ENCODE results near the gene STMN1. TPM values are rescaled to one million over a fixed set of nuclear protein-coding genes. Genes with fewer than 3 reads are reported as not detected.

STMN1 gene
- total RNA-seq, 1 experiment from 2014 or later = 207 TPM

DNA sequence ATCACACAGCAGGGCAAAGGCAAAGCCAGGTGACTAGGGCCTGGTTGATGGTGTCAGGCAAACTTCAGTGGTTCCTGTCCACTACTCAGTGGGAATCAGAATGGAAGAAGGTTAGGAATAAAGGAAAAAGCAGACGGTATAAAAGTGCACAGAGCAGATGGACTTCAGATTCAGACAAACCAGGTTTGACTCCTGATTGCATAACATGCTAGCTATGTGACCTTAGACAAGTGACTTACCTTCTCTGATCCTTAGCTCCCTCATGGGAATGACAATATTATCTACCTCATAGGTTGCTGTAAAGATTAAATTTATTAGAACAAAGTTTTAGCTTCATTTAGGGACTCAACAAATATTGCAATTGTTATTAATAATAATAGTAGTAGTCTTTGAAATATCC lies 35.6 kb downstream of the STMN1 start:
- Histone ChIP-seq H3K4me3 (ENCODE audit: low read depth, low read length) (no peak overlapping the region), H3K36me3 (ENCODE audit: control insufficient read depth, insufficient read depth, low read length) (no peaks in the 10 kb centered on the region), H3K9me3 (no peaks in the 10 kb centered on the region), H3K27me3 (replicated peaks; ENCODE audit: control insufficient read depth, insufficient read depth, low read length) (no peaks in the 10 kb centered on the region), H3K4me1 (peaks cover 17% of the 10 kb centered on the region)
- no TSS peak for BruUV-seq (replicated peaks)
- Mint-ChIP-seq H3K4me3 (ENCODE audit: unreplicated experiment) (no peak overlapping the region), H3K27ac (ENCODE audit: unreplicated experiment) (no peak overlapping the region), H3K27me3 (ENCODE audit: insufficient read depth, unreplicated experiment) (no peaks in the 10 kb centered on the region), H3K9me3 (ENCODE audit: unreplicated experiment) (no peaks in the 10 kb centered on the region), H3K36me3 (ENCODE audit: insufficient read depth, unreplicated experiment) (peaks cover 24% of the 10 kb centered on the region), H3K4me1 (ENCODE audit: low read depth, unreplicated experiment) (peaks cover 7% of the 10 kb centered on the region)
- ChIA-PET POLR2A (no interaction called here), CTCF (interaction anchor here (0.6 kb wide), 1 partner anchor 22 kb away, joined by 3 read pairs; no protein-coding TSS in a partner anchor)
- TF ChIP-seq, protein P1, sequence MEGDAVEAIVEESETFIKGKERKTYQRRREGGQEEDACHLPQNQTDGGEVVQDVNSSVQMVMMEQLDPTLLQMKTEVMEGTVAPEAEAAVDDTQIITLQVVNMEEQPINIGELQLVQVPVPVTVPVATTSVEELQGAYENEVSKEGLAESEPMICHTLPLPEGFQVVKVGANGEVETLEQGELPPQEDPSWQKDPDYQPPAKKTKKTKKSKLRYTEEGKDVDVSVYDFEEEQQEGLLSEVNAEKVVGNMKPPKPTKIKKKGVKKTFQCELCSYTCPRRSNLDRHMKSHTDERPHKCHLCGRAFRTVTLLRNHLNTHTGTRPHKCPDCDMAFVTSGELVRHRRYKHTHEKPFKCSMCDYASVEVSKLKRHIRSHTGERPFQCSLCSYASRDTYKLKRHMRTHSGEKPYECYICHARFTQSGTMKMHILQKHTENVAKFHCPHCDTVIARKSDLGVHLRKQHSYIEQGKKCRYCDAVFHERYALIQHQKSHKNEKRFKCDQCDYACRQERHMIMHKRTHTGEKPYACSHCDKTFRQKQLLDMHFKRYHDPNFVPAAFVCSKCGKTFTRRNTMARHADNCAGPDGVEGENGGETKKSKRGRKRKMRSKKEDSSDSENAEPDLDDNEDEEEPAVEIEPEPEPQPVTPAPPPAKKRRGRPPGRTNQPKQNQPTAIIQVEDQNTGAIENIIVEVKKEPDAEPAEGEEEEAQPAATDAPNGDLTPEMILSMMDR (IDR thresholded peaks at IDR 0.05; ENCODE audit: insufficient read depth in 1 of 2, low read depth in 1 of 2, low read length in 1 of 2, severe bottlenecking in 1 of 2, unreplicated experiment in 1 of 2) = no peak
- no peak for DNase-seq
- intact Hi-C loops (cut with micrococcal nuclease; ENCODE audit: unreplicated experiment) = no loop called here

DNA sequence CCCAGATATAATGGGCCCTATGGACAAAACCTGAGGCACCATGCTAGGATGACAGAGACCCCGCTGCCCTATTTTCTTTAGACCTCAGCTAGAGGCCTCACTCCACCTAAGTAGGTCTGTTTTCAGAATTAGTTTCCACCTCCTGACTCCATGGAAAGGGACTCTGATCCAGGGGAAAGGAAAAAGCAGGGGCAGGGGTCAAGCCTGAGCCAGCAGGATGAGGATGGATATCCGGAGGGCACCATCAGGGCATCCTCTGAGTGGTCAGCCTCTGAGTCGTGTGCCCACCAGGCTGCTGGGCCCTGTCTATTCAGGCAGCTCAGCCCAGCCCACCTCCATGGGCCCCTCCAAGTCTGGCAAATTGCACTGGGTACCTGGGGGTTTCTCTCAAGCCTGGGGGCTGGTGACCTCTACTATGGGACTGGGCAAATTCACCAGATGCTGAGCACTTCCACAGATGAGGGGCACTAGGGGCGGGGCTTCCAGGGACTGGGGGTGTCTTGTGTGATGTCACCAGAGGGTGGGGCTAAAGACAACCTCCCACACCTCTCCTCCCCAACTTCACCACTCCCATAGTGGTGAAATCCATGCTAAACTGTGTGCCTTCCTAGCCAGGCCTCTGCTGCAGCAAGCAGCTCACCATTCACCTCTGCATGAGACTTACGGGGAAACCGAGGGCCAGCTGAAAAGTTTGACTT lies 36.2 kb downstream of the STMN1 start:
- no peak for DNase-seq
- Mint-ChIP-seq H3K27me3 (ENCODE audit: insufficient read depth, unreplicated experiment) (no peaks in the 10 kb centered on the region), H3K4me1 (ENCODE audit: low read depth, unreplicated experiment) (peaks cover 7% of the 10 kb centered on the region), H3K4me3 (ENCODE audit: unreplicated experiment) (no peak overlapping the region), H3K9me3 (ENCODE audit: unreplicated experiment) (no peaks in the 10 kb centered on the region), H3K27ac (ENCODE audit: unreplicated experiment) (no peak overlapping the region), H3K36me3 (ENCODE audit: insufficient read depth, unreplicated experiment) (peaks cover 24% of the 10 kb centered on the region)
- no peak overlapping the region for H3K4me3 ChIP-seq (ENCODE audit: low read depth, low read length)
- ChIA-PET POLR2A (no interaction called here), CTCF (interaction anchor here (0.6 kb wide), 1 partner anchor 22 kb away, joined by 3 read pairs; no protein-coding TSS in a partner anchor)
- BruUV-seq (replicated peaks) = no TSS peak
- H3K4me1 ChIP-seq = peaks cover 17% of the 10 kb centered on the region
- H3K36me3 ChIP-seq (ENCODE audit: control insufficient read depth, insufficient read depth, low read length) = no peaks in the 10 kb centered on the region
- no peaks in the 10 kb centered on the region for H3K27me3 ChIP-seq (replicated peaks; ENCODE audit: control insufficient read depth, insufficient read depth, low read length)
- intact Hi-C loops (cut with micrococcal nuclease; ENCODE audit: unreplicated experiment) = no loop called here
- no peaks in the 10 kb centered on the region for H3K9me3 ChIP-seq
- TF ChIP-seq, protein P1 (IDR thresholded peaks at IDR 0.05; ENCODE audit: insufficient read depth in 1 of 2, low read depth in 1 of 2, low read length in 1 of 2, severe bottlenecking in 1 of 2, unreplicated experiment in 1 of 2) = no peak

DNA sequence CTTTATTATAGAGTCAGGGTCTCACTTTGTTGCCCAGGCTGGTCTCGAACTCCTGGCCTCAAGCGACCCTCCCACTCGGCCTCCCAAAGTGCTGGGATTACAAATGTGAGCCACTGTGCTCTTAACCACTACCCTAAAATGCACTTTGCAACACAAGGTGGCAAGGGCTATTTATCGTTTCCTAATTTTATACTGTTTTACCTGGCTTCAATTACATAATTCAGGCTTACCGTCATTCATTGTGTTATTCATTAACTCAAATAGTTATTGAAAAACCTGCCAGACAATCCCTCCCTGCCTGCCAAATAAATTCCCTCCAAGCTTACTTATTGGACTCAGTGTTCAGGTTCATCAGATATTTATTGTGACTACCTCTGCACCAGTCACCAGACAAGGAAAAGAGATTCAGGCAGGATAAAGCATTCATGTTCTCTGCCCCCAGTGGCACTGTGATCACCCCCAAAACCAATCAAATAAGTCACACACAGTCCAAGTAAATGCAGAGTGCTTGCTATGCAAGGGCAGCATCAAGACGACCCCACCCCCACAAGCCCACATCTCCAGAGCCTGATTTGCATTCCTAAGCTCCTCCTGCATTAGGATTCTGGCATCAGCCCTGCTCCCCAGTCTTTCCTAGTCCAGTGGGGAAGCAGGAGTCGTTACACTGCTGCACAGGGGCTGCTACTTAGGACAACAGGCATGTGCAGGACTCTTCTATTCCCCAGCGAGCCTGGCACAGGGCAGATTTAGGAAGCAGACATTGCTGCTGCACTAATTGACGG lies 38.8 kb downstream of the STMN1 start:
- H3K36me3 Mint-ChIP-seq (ENCODE audit: insufficient read depth, unreplicated experiment) = peaks cover 24% of the 10 kb centered on the region
- TF ChIP-seq, protein P1 (IDR thresholded peaks at IDR 0.05; ENCODE audit: insufficient read depth in 1 of 2, low read depth in 1 of 2, low read length in 1 of 2, severe bottlenecking in 1 of 2, unreplicated experiment in 1 of 2) = no peak
- no peak overlapping the region for H3K4me3 Mint-ChIP-seq (ENCODE audit: unreplicated experiment)

More for the DNA sequence above, 38.8 kb downstream of the STMN1 start:
- Histone ChIP-seq H3K4me3 (ENCODE audit: low read depth, low read length) (no peak overlapping the region), H3K9me3 (no peaks in the 10 kb centered on the region), H3K4me1 (peaks cover 14% of the 10 kb centered on the region), H3K36me3 (ENCODE audit: control insufficient read depth, insufficient read depth, low read length) (peaks cover 2% of the 10 kb centered on the region; the same call in 1 of the 2 replicates), H3K27me3 (replicated peaks; ENCODE audit: control insufficient read depth, insufficient read depth, low read length) (no peaks in the 10 kb centered on the region)
- DNase-seq = peak; percentile 16 to 49
- BruUV-seq (replicated peaks) = no TSS peak
- intact Hi-C loops (cut with micrococcal nuclease; ENCODE audit: unreplicated experiment) = no loop called here
- H3K27me3 Mint-ChIP-seq (ENCODE audit: insufficient read depth, unreplicated experiment) = no peaks in the 10 kb centered on the region
- H3K9me3 Mint-ChIP-seq (ENCODE audit: unreplicated experiment) = no peaks in the 10 kb centered on the region
- ChIA-PET CTCF (interaction anchor here (0.6 kb wide), 1 partner anchor 23 kb away, joined by 3 read pairs; no protein-coding TSS in a partner anchor), POLR2A (no interaction called here)
- no peak overlapping the region for H3K27ac Mint-ChIP-seq (ENCODE audit: unreplicated experiment)
- H3K4me1 Mint-ChIP-seq (ENCODE audit: low read depth, unreplicated experiment) = peaks cover 7% of the 10 kb centered on the region

Measured in Caco-2 (cell line).